A549 (cell line): ENCODE measurements around the gene COBL. TPM values are rescaled to one million over a fixed set of nuclear protein-coding genes. Genes with fewer than 3 reads are reported as not detected.

Experiments used
- ATAC-seq, 2 experiments: fragments of 200-7000 bp in 1 of 2; fragments of >200 bp in 1 of 2; cut with Nextera tagmentation in 1 of 2; cut with Tn5 transposase in 1 of 2; 3 replicates each; pipeline versions ENCODE4 v1.8.0 to v1.9.1; 2018 to 2020; ENCODE audit warnings: mild to moderate bottlenecking in 1 of 2, moderate library complexity in 1 of 2
- CTCF ChIA-PET: fragments of 300-600 bp; sonication (Branson Sonifier 250); formaldehyde crosslinking; extraction: SDS; loops from one replicate; lab custom pipeline; 2021; ENCODE audit warnings: antibody characterized with exemption, inconsistent platforms; lab: Yijun Ruan, JAX
- POLR2A ChIA-PET: fragments of 350-600 bp; formaldehyde crosslinking; extraction: SDS; loops from one replicate; lab custom pipeline; 2021; ENCODE audit warnings: antibody characterized with exemption, inconsistent platforms; lab: Yijun Ruan, JAX
- DNase-seq, 2 experiments: peaks; one replicate each; pipeline versions ENCODE4 v3.0.0 to v3.0.0-alpha.2; 2011 to 2016; ENCODE audit warnings: low read depth in 1 of 2, low spot score in 1 of 2
- FAIRE-seq: peaks from 2 replicates; lab custom pipeline; 2011; peaks lifted over from hg19 to GRCh38; lab: Jason Lieb, UNC
- H3K27ac ChIP-seq, 2 experiments: fragments of >200 bp; sonication (Bioruptor Twin); formaldehyde crosslinking; 3 replicates each; pipeline ENCODE4 v1.5.1; 2016 to 2017
- H3K4me1 ChIP-seq: fragments of >200 bp; sonication (Bioruptor Twin); formaldehyde crosslinking; 3 replicates; pipeline ENCODE4 v1.6.1; 2016
- H3K4me2 ChIP-seq: fragments of >200 bp; sonication (Bioruptor Twin); formaldehyde crosslinking; 3 replicates; pipeline ENCODE4 v1.6.1; 2016
- H3K4me3 ChIP-seq: fragments of >200 bp; sonication (Bioruptor Twin); formaldehyde crosslinking; 3 replicates; pipeline ENCODE4 v1.5.1; 2016
- H3K9me3 ChIP-seq: fragments of >200 bp; sonication (Bioruptor Twin); formaldehyde crosslinking; 3 replicates; pipeline ENCODE4 v1.6.1; 2016
- BHLHE40 ChIP-seq: IDR thresholded peaks from 2 replicates; pipeline ENCODE4 v1.6.1; 2012; ENCODE audit warnings: low read depth, low read length, inconsistent platforms
- CEBPB ChIP-seq, 2 experiments: fragments of >200 bp in 1 of 2; sonication (Bioruptor Twin) in 1 of 2; formaldehyde crosslinking in 1 of 2; IDR thresholded peaks; 2 replicates each; pipeline ENCODE4 v1.6.1; 2012 to 2016
- CHD2 ChIP-seq: fragments of 150-350 bp; IDR thresholded peaks from 2 replicates; pipeline ENCODE4 v1.6.1; 2014; ENCODE audit warnings: low read length; ENCODE audit not compliant: partially characterized antibody
- EP300 ChIP-seq, 2 experiments: fragments of >200 bp; sonication (Bioruptor Twin); formaldehyde crosslinking; IDR thresholded peaks; 2 replicates in 1 of 2; 3 replicates in 1 of 2; pipeline ENCODE4 v1.6.1; 2016 to 2017
- FOSL2 ChIP-seq, 2 experiments: fragments of 450-650 bp in 1 of 2; fragments of >200 bp in 1 of 2; sonication (Bioruptor Twin) in 1 of 2; formaldehyde crosslinking; IDR thresholded peaks; 2 replicates each; pipeline versions ENCODE4 v1.5.0 to v1.6.1; 2016 to 2020; ENCODE audit warnings: mild to moderate bottlenecking in 1 of 2, moderate library complexity in 1 of 2
- FOXS1 ChIP-seq: fragments of 250-450 bp; sonication (Bioruptor Pico); IDR thresholded peaks from 2 replicates; pipeline ENCODE4 v1.5.0; 2020; ENCODE audit warnings: mild to moderate bottlenecking, moderate library complexity
- GATA3 ChIP-seq: IDR thresholded peaks from 2 replicates; pipeline ENCODE4 v1.6.1; 2012; ENCODE audit warnings: borderline replicate concordance
- HOXA7 ChIP-seq: fragments of 250-450 bp; sonication (Bioruptor Pico); IDR thresholded peaks from 2 replicates; pipeline ENCODE4 v1.5.0; 2020; ENCODE audit warnings: mild to moderate bottlenecking, moderate library complexity
- HOXB13 ChIP-seq: fragments of 250-450 bp; sonication (Bioruptor Pico); IDR thresholded peaks from 2 replicates; pipeline ENCODE4 v1.5.0; 2020; ENCODE audit warnings: low read depth, mild to moderate bottlenecking, moderate library complexity
- JUNB ChIP-seq: fragments of >200 bp; sonication (Bioruptor Twin); formaldehyde crosslinking; IDR thresholded peaks from 2 replicates; pipeline ENCODE4 v1.6.1; 2016
- KDM5A ChIP-seq: fragments of 200-600 bp; sonication (generic); IDR thresholded peaks from 2 replicates; pipeline ENCODE4 v1.6.1; 2016; ENCODE audit warnings: antibody characterized with exemption, mild to moderate bottlenecking
- NPAS2 ChIP-seq: fragments of 250-450 bp; sonication (Bioruptor Pico); IDR thresholded peaks from 2 replicates; pipeline ENCODE4 v1.8.0; 2022; ENCODE audit warnings: mild to moderate bottlenecking, moderate library complexity, borderline replicate concordance
- PHF8 ChIP-seq: fragments of 200-600 bp; sonication (generic); IDR thresholded peaks from 2 replicates; pipeline ENCODE4 v1.6.1; 2016; ENCODE audit warnings: low read depth, mild to moderate bottlenecking, antibody characterized with exemption, moderate library complexity, borderline replicate concordance
- POLR2A ChIP-seq: IDR thresholded peaks from 2 replicates; pipeline ENCODE4 v1.6.1; 2012; ENCODE audit warnings: mild to moderate bottlenecking, low read length
- POLR2AphosphoS2 ChIP-seq: conservative IDR thresholded peaks from 2 replicates; pipeline ENCODE4 v1.6.1; 2012; ENCODE audit warnings: low read length, improper control_type of control experiment, inconsistent platforms
- RCOR1 ChIP-seq: fragments of 150-350 bp; IDR thresholded peaks from 2 replicates; pipeline ENCODE4 v1.6.1; 2014; ENCODE audit warnings: antibody characterized with exemption, low read length, low read depth
- RFX5 ChIP-seq: fragments of 450-650 bp; IDR thresholded peaks from 2 replicates; pipeline ENCODE4 v1.7.1; 2014; ENCODE audit warnings: antibody characterized with exemption, mild to moderate bottlenecking, moderate library complexity
- SREBF2 ChIP-seq: fragments of 450-650 bp; IDR thresholded peaks from 2 replicates; pipeline ENCODE4 v1.6.1; 2014; ENCODE audit warnings: mild to moderate bottlenecking, moderate library complexity
- ZC3H11A ChIP-seq: fragments of 450-650 bp; IDR thresholded peaks from 2 replicates; pipeline ENCODE4 v1.6.1; 2014; ENCODE audit warnings: antibody characterized with exemption, mild to moderate bottlenecking
- ZFP36 ChIP-seq: fragments of 450-650 bp; IDR thresholded peaks from 2 replicates; pipeline ENCODE4 v1.6.1; 2014; ENCODE audit warnings: borderline replicate concordance; ENCODE audit not compliant: partially characterized antibody
- ZNF302 ChIP-seq: fragments of 250-450 bp; sonication (Bioruptor Pico); IDR thresholded peaks from 2 replicates; pipeline ENCODE4 v1.9.0; 2021; ENCODE audit warnings: inconsistent platforms, mild to moderate bottlenecking, moderate library complexity
- WGBS: methylation state at CpG from one replicate; pipeline ENCODE4 v1.1.6; 2017; ENCODE audit errors: missing lambda C conversion rate; 5-methylcytosine and 5-hydroxymethylcytosine counted together
- polyA plus RNA-seq, 4 experiments: library from polyadenylated mRNA; depleted of rRNA in 3 of 4; stranded (reverse); fragments of >200 nt; fragmentation: RNase III in 1 of 4; extraction: RNeasy Plus Mini Kit Qiagen cat#74134 plus additional on column Dnase treatment in 1 of 4; gene quantifications; 2 replicates in 3 of 4; 3 replicates in 1 of 4; pipeline ENCODE4 v1.2.3, GENCODE V29; 2011 to 2017
- TF ChIP-seq, protein P1 (sequence below): fragments of 200-600 bp; sonication (generic); IDR thresholded peaks from 2 replicates; pipeline ENCODE4 v1.6.1; 2016; ENCODE audit warnings: antibody characterized with exemption, mild to moderate bottlenecking, moderate library complexity
- TF ChIP-seq, protein P2 (sequence below): IDR thresholded peaks from 2 replicates; pipeline ENCODE4 v1.6.1; 2012; ENCODE audit warnings: low read depth, borderline replicate concordance
- TF ChIP-seq, protein P3 (sequence below): fragments of >200 bp; sonication (Bioruptor Twin); formaldehyde crosslinking; IDR thresholded peaks from 3 replicates; pipeline ENCODE4 v1.5.1; 2016
- TF ChIP-seq, protein P4 (sequence below): fragments of 150-350 bp; IDR thresholded peaks from 2 replicates; pipeline ENCODE4 v1.6.1; 2014; ENCODE audit warnings: low read depth, mild to moderate bottlenecking, low read length
- TF ChIP-seq, protein P5 (sequence below): fragments of >200 bp; sonication (Bioruptor Twin); formaldehyde crosslinking; IDR thresholded peaks from 2 replicates; pipeline ENCODE4 v1.6.1; 2016

COBL gene
- polyA plus RNA-seq, 2 of the 4 experiments (the other 2 are of a cell fraction), result 1.5 to 7.4 TPM

DNA sequence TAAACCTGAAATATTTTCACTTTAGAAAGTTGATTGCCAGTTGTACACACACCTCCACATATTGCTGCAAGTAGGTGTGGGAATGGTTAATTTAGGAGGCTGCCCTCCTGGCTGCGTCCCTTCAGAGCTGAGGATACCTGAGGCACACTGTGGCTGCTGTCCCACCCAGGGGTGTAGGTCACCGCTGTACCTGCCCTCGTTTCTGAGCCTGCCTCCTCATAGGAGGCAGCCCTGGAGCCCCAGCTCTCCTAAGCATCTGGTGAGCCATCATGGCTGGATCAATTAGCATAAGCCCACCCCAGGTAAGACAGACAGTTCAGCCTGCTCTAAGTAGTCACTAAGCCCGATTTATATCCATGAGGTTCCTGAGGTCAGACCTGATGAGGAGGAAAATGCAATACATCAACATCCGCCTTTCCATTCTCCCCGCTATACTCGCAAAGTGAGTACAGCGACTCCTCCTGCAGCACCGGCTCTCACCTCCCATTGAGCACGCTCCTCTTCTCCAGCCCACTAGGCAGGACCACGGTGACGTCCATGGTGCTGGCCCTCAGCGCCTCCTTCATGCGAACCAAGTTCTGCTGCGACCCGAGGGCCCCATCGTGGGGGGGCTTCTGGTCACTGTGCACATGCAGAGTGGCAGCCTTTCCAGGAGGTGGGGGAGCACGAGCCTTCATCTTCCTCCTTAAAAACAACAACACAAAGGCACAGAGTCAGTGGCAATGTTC lies 97.2 kb downstream of the COBL start:
- no peak overlapping the region for H3K4me2 ChIP-seq
- TF ChIP-seq GATA3, result no peak
- TF ChIP-seq RFX5, result no peak
- TF ChIP-seq, protein P1, sequence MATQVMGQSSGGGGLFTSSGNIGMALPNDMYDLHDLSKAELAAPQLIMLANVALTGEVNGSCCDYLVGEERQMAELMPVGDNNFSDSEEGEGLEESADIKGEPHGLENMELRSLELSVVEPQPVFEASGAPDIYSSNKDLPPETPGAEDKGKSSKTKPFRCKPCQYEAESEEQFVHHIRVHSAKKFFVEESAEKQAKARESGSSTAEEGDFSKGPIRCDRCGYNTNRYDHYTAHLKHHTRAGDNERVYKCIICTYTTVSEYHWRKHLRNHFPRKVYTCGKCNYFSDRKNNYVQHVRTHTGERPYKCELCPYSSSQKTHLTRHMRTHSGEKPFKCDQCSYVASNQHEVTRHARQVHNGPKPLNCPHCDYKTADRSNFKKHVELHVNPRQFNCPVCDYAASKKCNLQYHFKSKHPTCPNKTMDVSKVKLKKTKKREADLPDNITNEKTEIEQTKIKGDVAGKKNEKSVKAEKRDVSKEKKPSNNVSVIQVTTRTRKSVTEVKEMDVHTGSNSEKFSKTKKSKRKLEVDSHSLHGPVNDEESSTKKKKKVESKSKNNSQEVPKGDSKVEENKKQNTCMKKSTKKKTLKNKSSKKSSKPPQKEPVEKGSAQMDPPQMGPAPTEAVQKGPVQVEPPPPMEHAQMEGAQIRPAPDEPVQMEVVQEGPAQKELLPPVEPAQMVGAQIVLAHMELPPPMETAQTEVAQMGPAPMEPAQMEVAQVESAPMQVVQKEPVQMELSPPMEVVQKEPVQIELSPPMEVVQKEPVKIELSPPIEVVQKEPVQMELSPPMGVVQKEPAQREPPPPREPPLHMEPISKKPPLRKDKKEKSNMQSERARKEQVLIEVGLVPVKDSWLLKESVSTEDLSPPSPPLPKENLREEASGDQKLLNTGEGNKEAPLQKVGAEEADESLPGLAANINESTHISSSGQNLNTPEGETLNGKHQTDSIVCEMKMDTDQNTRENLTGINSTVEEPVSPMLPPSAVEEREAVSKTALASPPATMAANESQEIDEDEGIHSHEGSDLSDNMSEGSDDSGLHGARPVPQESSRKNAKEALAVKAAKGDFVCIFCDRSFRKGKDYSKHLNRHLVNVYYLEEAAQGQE, result no peak
- TF ChIP-seq, protein P2, sequence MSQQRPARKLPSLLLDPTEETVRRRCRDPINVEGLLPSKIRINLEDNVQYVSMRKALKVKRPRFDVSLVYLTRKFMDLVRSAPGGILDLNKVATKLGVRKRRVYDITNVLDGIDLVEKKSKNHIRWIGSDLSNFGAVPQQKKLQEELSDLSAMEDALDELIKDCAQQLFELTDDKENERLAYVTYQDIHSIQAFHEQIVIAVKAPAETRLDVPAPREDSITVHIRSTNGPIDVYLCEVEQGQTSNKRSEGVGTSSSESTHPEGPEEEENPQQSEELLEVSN, result no peak
- TF ChIP-seq RCOR1, result no peak
- TF ChIP-seq, protein P3, sequence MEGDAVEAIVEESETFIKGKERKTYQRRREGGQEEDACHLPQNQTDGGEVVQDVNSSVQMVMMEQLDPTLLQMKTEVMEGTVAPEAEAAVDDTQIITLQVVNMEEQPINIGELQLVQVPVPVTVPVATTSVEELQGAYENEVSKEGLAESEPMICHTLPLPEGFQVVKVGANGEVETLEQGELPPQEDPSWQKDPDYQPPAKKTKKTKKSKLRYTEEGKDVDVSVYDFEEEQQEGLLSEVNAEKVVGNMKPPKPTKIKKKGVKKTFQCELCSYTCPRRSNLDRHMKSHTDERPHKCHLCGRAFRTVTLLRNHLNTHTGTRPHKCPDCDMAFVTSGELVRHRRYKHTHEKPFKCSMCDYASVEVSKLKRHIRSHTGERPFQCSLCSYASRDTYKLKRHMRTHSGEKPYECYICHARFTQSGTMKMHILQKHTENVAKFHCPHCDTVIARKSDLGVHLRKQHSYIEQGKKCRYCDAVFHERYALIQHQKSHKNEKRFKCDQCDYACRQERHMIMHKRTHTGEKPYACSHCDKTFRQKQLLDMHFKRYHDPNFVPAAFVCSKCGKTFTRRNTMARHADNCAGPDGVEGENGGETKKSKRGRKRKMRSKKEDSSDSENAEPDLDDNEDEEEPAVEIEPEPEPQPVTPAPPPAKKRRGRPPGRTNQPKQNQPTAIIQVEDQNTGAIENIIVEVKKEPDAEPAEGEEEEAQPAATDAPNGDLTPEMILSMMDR, result no peak
- TF ChIP-seq EP300 (IDR thresholded peaks at IDR 0.05), result no peak
- TF ChIP-seq POLR2A, result no peak
- no peak for TF ChIP-seq ZC3H11A
- no peak for TF ChIP-seq BHLHE40
- no peak for TF ChIP-seq PHF8
- TF ChIP-seq JUNB, result no peak
- TF ChIP-seq HOXA7, result no peak
- TF ChIP-seq POLR2AphosphoS2, result no peak
- TF ChIP-seq CHD2, result no peak
- no peak for TF ChIP-seq ZFP36
- TF ChIP-seq CEBPB (IDR thresholded peaks at IDR 0.05), result no peak
- TF ChIP-seq ZNF302 (CRISPR knock-in tag), result no peak
- no peak for TF ChIP-seq KDM5A
- no peak for TF ChIP-seq NPAS2 (CRISPR knock-in tag)
- DNase-seq (no peak), FAIRE-seq (no peak), ATAC-seq (no peak; a peak in 1 of 6 replicates)
- H3K4me1 ChIP-seq, result no peaks in the 10 kb centered on the region
- no peak overlapping the region for H3K4me3 ChIP-seq
- 70% methylated on average over 17 of the region's 18 CpGs for WGBS
- POLR2A ChIA-PET, result no interaction called here
- no peak overlapping the region for H3K27ac ChIP-seq
- CTCF ChIA-PET, result no interaction called here
- no peaks in the 10 kb centered on the region for H3K9me3 ChIP-seq

DNA sequence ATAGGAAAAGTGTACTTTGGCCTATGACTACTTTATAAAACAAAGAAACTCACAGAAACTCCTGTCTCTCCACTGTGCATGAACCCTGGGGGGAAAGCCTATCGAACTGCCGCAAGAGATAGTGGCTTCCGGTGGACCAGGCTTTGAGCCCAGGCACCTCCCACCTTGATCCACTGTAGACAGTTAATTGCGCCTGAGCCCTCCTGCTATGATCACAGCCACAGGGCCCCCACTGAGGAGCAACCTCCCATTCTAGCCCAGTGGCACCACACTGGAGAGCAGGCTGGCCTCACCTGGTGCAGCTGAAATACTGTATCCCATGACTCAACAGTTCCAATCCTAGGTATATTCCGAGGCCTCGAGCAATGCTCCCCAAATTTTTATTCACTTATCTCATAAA lies 98.8 kb downstream of the COBL start:
- Histone ChIP-seq H3K4me2 (no peak overlapping the region), H3K27ac (no peak overlapping the region), H3K4me1 (no peaks in the 10 kb centered on the region), H3K9me3 (no peaks in the 10 kb centered on the region), H3K4me3 (no peak overlapping the region)
- 93% methylated on average over 6 of the region's 6 CpGs for WGBS
- no peak for ATAC-seq
- DNase-seq, result no peak
- ChIA-PET CTCF (no interaction called here), POLR2A (no interaction called here)
- FAIRE-seq, result no peak
- TF ChIP-seq, protein P4, sequence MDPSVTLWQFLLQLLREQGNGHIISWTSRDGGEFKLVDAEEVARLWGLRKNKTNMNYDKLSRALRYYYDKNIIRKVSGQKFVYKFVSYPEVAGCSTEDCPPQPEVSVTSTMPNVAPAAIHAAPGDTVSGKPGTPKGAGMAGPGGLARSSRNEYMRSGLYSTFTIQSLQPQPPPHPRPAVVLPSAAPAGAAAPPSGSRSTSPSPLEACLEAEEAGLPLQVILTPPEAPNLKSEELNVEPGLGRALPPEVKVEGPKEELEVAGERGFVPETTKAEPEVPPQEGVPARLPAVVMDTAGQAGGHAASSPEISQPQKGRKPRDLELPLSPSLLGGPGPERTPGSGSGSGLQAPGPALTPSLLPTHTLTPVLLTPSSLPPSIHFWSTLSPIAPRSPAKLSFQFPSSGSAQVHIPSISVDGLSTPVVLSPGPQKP, result no peak
- TF ChIP-seq FOSL2 (IDR thresholded peaks at IDR 0.05) (no peak), FOSL2 (CRISPR knock-in tag; IDR thresholded peaks at IDR 0.05) (no peak), SREBF2 (no peak), CHD2 (no peak), HOXB13 (no peak), PHF8 (no peak), FOXS1 (CRISPR knock-in tag) (no peak)
- TF ChIP-seq, protein P5, sequence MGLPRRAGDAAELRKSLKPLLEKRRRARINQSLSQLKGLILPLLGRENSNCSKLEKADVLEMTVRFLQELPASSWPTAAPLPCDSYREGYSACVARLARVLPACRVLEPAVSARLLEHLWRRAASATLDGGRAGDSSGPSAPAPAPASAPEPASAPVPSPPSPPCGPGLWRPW, result no peak
- TF ChIP-seq, protein P1, result no peak
